Activated naive CD8-positive, alpha-beta T cell treated with anti-CD3 and anti-CD28 coated beads, Interleukin-2, amount 50 U/mL, for 16 hours (primary cell): ENCODE measurements around the gene ARHGEF12.

Experiments used
- DNase-seq: peaks from one replicate; pipeline ENCODE4 v3.0.0-alpha.2; 2020; ENCODE audit warnings: low read depth, low spot score

ARHGEF12 gene

GRCh38 chr11:120424185-120424969 is 88.2 kb downstream of the ARHGEF12 start:
- DNase-seq: no peak

DNA sequence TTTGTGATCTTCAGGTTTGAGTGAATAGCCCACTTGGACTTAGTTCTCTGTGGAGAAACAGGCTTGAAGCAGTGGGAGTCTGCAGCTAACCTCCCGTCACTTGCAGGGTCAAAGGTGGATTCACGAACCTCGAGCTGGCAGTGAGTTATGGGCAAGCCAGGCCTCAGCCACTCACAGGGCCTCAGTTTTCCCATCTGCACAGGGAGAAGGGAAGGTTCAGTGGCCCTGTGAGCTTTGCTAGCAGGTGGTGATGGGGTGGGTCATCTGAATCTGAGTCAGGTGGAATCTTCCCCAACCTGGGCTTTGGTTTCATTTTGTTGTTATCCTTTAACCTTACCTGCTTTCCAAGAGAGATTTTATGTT is 88.7 kb downstream of the ARHGEF12 start:
- no peak for DNase-seq

DNA sequence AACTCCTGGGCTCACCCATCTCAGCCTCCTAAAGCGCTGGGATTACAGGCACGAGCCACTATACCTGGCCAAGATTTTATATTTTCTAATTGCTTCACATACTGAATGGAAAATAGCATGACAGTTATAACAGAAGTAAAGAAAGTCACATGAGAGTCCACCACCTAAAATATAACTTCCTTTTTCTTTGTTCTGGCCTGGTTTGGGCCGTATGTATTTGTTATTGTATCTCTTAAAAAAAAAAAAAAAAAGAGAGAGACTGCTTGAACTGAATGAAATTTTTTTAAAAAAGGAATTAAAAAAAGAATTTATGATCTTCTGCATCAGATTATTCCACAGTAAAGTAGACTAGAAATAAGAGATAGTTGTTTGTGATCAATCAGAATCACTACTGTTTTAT is 89.3 kb downstream of the ARHGEF12 start:
- no peak for DNase-seq

DNA sequence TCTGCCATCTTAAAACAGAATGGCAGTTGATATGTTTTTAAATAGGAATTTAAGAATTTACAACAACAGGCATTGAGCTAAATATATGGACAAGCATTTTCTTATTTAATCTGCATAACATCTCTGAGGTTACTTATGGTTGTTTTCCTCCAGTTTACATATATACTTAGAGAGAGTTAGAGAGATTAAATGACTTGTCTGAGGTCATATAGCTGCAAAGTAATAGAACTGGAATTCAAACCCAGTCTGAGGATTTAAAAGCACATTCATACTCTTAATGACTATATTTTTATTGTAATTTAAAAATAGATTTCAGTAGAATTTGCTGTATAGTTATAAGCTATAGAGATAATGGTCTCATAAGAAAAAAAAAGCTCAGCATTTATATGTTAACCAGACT is 93.9 kb downstream of the ARHGEF12 start:
- no peak for DNase-seq

GRCh38 chr11:120431633-120432032 is 95.4 kb downstream of the ARHGEF12 start:
- DNase-seq: no peak

- DNase-seq: no peak
These were observed 96.1 kb downstream of the ARHGEF12 start for GRCh38 chr11:120432056-120433018.

- no peak for DNase-seq
These were observed 105.4 kb downstream of the ARHGEF12 start for GRCh38 chr11:120441592-120441991.

DNA sequence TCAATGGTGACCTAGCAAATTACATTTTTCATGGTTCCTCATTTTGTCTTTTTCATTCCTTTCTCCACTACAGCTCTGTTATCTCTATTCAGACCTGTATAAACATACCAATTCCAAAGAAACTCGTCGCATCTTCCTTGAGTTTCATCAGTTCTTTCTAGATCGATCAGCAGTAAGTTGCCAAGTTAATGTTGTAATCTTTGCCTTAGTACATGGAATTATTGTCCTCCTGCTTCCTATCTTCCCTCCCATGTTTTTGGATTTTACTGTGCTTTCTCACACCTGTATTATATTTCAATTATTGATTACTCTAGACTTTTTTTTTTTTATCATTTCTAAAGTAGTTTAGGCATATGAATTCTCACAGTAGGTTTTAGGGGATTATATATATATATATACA is 105.8 kb downstream of the ARHGEF12 start:
- no peak for DNase-seq

DNA sequence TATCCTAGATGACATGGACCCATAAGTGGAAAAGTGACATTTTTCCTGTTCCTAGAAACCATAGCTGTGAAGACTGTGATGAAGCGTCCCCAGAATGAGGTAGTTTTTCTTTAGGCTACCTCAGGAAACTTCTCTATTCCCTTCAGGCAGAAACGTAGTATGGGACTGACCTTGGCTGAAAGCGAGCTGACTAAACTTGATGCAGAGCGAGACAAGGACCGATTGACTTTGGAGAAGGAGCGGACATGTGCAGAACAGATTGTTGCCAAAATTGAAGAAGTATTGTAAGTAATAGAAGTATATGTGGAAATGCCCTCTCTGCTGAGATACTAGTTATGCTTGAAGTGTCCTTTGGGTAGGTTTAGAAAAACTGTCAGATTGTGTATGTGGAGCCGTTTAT is 110.6 kb downstream of the ARHGEF12 start:
- no peak for DNase-seq

- no peak for DNase-seq
These were observed 112.0 kb downstream of the ARHGEF12 start for GRCh38 chr11:120448240-120448639.

- no peak for DNase-seq
These were observed 119.3 kb downstream of the ARHGEF12 start for GRCh38 chr11:120455487-120455886.

DNA sequence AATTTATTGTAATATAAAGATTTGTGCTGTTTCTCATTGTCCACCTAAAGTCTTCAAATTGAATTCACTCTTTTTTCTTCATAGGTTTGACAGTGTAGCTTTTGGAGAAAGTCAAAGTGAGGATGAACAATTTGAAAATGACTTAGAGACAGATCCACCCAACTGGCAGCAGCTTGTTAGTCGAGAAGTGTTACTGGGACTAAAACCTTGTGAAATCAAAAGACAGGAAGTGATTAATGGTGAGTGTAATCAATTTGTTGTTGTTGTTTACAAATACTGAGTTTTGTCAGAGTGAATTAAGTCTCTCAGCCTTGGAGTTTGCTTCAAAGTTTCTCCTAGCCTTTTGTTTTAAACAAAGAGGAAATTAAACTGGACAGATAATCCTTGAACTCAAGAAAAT is 121.8 kb downstream of the ARHGEF12 start:
- DNase-seq: no peak

GRCh38 chr11:120462825-120463224 is 126.6 kb downstream of the ARHGEF12 start:
- DNase-seq: no peak

DNA sequence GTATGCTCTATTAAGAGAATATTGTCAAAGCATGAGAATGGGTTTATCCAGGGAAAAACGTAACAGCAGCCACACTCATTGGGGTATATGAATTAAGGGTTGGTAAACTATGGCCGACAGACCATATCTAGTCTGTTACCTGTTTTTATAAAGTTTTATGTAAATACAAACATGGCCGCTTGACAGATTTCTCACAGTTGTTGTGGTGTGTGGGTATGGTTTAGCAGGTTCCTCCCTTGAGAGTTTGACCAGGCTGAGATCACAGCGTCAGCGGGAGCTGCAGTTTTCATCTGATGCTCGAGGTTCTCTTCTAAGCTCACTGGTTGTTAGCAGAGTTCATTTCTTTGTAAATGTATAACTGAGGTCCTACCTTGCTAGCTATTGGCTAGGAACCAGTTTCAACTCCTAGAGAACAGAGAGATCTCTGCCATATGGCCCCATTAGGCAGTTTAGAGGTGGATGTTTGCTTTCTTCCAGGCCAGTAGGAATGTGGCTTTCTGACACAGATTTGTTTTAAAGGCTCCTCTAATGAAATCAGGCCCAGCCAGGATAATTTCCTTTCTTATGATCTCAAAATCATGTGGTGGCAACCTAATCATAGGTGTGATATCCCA is 129.8 kb downstream of the ARHGEF12 start:
- DNase-seq: no peak

GRCh38 chr11:120467627-120468026 is 131.4 kb downstream of the ARHGEF12 start:
- DNase-seq: no peak

GRCh38 chr11:120471131-120471530 is 134.9 kb downstream of the ARHGEF12 start:
- no peak for DNase-seq

DNA sequence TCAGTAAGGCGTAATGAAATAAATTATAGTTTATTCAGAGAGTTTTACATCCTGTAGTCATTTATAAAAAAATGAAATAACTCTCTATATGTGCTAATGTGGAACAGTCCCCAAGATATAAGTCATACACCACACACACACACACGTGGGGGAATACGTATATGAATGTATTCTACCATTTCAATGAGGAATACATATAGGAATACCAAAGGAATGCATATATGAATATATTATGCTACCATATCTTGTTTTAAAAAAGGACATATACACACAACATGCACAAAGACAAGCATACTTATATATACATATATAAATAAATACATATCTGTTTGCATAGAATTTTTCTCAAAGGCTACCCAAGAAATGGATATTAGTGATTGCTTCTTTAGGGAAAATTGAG is 135.8 kb downstream of the ARHGEF12 start:
- no peak for DNase-seq

DNA sequence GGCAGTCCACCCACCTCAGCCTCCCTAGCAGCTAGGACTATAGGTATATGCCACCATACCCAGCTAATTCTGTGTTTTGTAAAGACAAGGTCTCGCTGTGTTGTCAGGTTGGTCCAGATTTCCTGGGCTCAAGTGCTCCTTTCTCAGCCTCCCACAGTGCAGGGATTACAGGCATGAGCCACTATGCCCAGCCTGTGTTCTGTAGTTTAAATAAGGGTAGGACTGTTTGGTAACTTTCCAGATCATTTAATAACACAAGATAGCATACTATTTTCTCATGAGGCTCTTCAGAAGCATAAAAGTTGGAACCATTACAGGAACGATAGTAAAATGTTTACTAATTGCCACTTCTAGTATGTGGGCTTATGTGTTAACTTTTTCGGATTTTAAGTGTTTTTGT is 137.3 kb downstream of the ARHGEF12 start:
- DNase-seq: no peak

GRCh38 chr11:120482149-120482548 is 145.9 kb downstream of the ARHGEF12 start:
- DNase-seq: no peak

DNA sequence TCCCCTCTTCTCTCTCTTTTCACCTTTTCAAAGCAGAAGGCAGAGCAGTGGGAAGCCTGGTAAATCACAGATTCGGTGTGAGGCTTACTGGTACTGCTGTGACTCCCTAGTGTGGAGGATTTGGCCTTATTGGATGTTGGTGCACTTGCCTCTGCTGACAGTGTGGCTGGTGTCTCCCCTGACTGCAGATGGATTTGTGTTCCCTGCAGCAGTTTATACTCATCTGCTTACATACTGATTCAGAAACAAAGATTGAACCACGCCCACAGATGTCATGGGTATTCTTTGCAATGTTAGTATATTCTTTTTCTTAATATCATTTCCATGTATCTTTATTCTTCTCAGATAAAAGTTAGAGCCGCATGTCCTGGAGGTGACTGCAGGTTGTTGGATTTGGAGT is 148.5 kb downstream of the ARHGEF12 start:
- DNase-seq: no peak

GRCh38 chr11:120486138-120486537 is 149.9 kb downstream of the ARHGEF12 start:
- DNase-seq: no peak

GRCh38 chr11:120489799-120490198 is 153.6 kb downstream of the ARHGEF12 start:
- DNase-seq: no peak
